GM12878 (cell line): ENCODE measurements around the gene TRIM25. TPM values are rescaled to one million over a fixed set of nuclear protein-coding genes. Genes with fewer than 3 reads are reported as not detected.
A peak's percentile ranks its signal among the peaks of the same experiment; 100 is the strongest.

Experiments used
- CHD1 ChIP-seq: IDR thresholded peaks from 2 replicates; pipeline ENCODE4 v1.6.1; 2012; ENCODE audit warnings: low read depth, low read length, improper control_type of control experiment
- CREB1 ChIP-seq: IDR thresholded peaks from 2 replicates; pipeline ENCODE4 v1.6.1; 2012; ENCODE audit warnings: low read depth, mild to moderate bottlenecking, inconsistent platforms
- E2F8 ChIP-seq: fragments of 450-650 bp; IDR thresholded peaks from 2 replicates; pipeline ENCODE4 v1.6.1; 2018; ENCODE audit warnings: mild to moderate bottlenecking, low read depth, moderate library complexity; ENCODE audit not compliant: partially characterized antibody
- HDAC6 ChIP-seq: fragments of 200-600 bp; sonication (generic); IDR thresholded peaks from one replicate; pipeline ENCODE4 v1.8.0; 2017; ENCODE audit warnings: antibody characterized with exemption; ENCODE audit not compliant: unreplicated experiment
- HDGF ChIP-seq: fragments of 450-650 bp; IDR thresholded peaks from 2 replicates; pipeline ENCODE4 v1.6.1; 2016; ENCODE audit warnings: antibody characterized with exemption
- KDM1A ChIP-seq: fragments of 200-600 bp; sonication (generic); IDR thresholded peaks from 2 replicates; pipeline ENCODE4 v1.6.1; 2016; ENCODE audit warnings: borderline replicate concordance
- MXI1 ChIP-seq: fragments of 150-350 bp; IDR thresholded peaks from 2 replicates; pipeline ENCODE4 v1.6.1; 2011; ENCODE audit warnings: low read depth, mild to moderate bottlenecking, inconsistent platforms, low read length, improper control_type of control experiment
- MYC ChIP-seq: IDR thresholded peaks from 2 replicates; pipeline ENCODE4 v1.6.1; 2011; ENCODE audit warnings: mild to moderate bottlenecking, low read length, moderate library complexity, inconsistent platforms; ENCODE audit not compliant: insufficient read depth, insufficient replicate concordance, insufficient read length, severe bottlenecking
- NFIC ChIP-seq: IDR thresholded peaks from 2 replicates; pipeline ENCODE4 v1.6.1; 2012; ENCODE audit warnings: low read depth, mild to moderate bottlenecking, inconsistent platforms, low read length, moderate library complexity
- NFXL1 ChIP-seq: fragments of 450-650 bp; IDR thresholded peaks from 2 replicates; pipeline ENCODE4 v1.6.1; 2017; ENCODE audit warnings: antibody characterized with exemption, mild to moderate bottlenecking, borderline replicate concordance
- NFYA ChIP-seq: IDR thresholded peaks from 2 replicates; pipeline ENCODE4 v1.6.1; 2011; ENCODE audit warnings: low read depth, mild to moderate bottlenecking, low read length, improper control_type of control experiment, borderline replicate concordance
- NR2F1 ChIP-seq: fragments of 450-650 bp; conservative IDR thresholded peaks from 2 replicates; pipeline ENCODE4 v1.6.1; 2017; ENCODE audit warnings: mild to moderate bottlenecking
- NRF1 ChIP-seq: conservative IDR thresholded peaks from 2 replicates; pipeline ENCODE4 v1.6.1; 2011; ENCODE audit warnings: mild to moderate bottlenecking, low read depth, low read length, improper control_type of control experiment
- PML ChIP-seq: IDR thresholded peaks from 2 replicates; pipeline ENCODE4 v1.6.1; 2012; ENCODE audit warnings: low read length, inconsistent platforms
- POLR2A ChIP-seq: IDR thresholded peaks from 2 replicates; pipeline ENCODE4 v1.6.1; 2011; ENCODE audit warnings: low read depth, mild to moderate bottlenecking, low read length
- POLR2AphosphoS5 ChIP-seq: IDR thresholded peaks from 2 replicates; pipeline ENCODE4 v1.6.1; 2011; ENCODE audit warnings: mild to moderate bottlenecking, low read length, inconsistent platforms
- RAD21 ChIP-seq: IDR thresholded peaks from 2 replicates; pipeline ENCODE4 v1.6.1; 2011; ENCODE audit warnings: mild to moderate bottlenecking, low read depth, low read length, moderate library complexity; ENCODE audit not compliant: insufficient read depth
- RELB ChIP-seq: fragments of 450-650 bp; IDR thresholded peaks from 2 replicates; pipeline ENCODE4 v1.6.1; 2017; ENCODE audit warnings: low read depth, mild to moderate bottlenecking, moderate library complexity
- SMAD1 ChIP-seq: fragments of 450-650 bp; IDR thresholded peaks from 2 replicates; pipeline ENCODE4 v1.6.1; 2018; ENCODE audit warnings: mild to moderate bottlenecking, low read depth; ENCODE audit not compliant: partially characterized antibody
- SMAD5 ChIP-seq: IDR thresholded peaks from 2 replicates; pipeline ENCODE4 v1.6.1; 2016; ENCODE audit warnings: antibody characterized with exemption, low read depth
- STAT1 ChIP-seq: fragments of 450-650 bp; conservative IDR thresholded peaks from 2 replicates; pipeline ENCODE4 v1.6.1; 2014; ENCODE audit warnings: antibody characterized with exemption, mild to moderate bottlenecking
- ZBTB33 ChIP-seq: fragments of 450-650 bp; IDR thresholded peaks from 2 replicates; pipeline ENCODE4 v1.6.1; 2017; ENCODE audit warnings: mild to moderate bottlenecking
- ZNF24 ChIP-seq: fragments of 450-650 bp; IDR thresholded peaks from 2 replicates; pipeline ENCODE4 v1.6.1; 2017; ENCODE audit warnings: antibody characterized with exemption, mild to moderate bottlenecking
- polyA plus RNA-seq, 11 experiments: library from polyadenylated mRNA; depleted of rRNA in 4 of 11; unstranded in 6 of 11; stranded (reverse) in 5 of 11; fragments of >200 nt; fragmentation: Nextera tagmentation in 4 of 11; fragmentation: Illumina TruSeq in 1 of 11; extraction: Ambion mirVana in 4 of 11; extraction: Trizol in 1 of 11; gene quantifications; 1 replicate in 1 of 11; 2 replicates in 10 of 11; pipeline versions ENCODE4 v1.2.1 to v1.2.3, GENCODE V29; 2011 to 2016; ENCODE audit warnings: inconsistent platforms in 2 of 11, missing spikeins in 2 of 11, low read depth in 1 of 11
- total RNA-seq, 4 experiments: library from RNA; depleted of rRNA in 3 of 4; stranded (reverse); fragments of >200 nt in 3 of 4; fragmentation: Illumina TruSeq in 1 of 4; extraction: Trizol in 1 of 4; gene quantifications; 2 replicates each; pipeline versions ENCODE4 v1.2.1 to v1.2.3, GENCODE V29; 2013 to 2021
- TF ChIP-seq, protein P1 (sequence below): fragments of 450-650 bp; IDR thresholded peaks from 2 replicates; pipeline ENCODE4 v1.6.1; 2017; ENCODE audit warnings: borderline replicate concordance

TRIM25 gene
- total and polyA plus RNA-seq, 10 of the 15 experiments (the other 5 are each of a cell fraction or from before 2014, with no cell fraction given), result 10.5 to 123 (median 51.3) TPM

DNA sequence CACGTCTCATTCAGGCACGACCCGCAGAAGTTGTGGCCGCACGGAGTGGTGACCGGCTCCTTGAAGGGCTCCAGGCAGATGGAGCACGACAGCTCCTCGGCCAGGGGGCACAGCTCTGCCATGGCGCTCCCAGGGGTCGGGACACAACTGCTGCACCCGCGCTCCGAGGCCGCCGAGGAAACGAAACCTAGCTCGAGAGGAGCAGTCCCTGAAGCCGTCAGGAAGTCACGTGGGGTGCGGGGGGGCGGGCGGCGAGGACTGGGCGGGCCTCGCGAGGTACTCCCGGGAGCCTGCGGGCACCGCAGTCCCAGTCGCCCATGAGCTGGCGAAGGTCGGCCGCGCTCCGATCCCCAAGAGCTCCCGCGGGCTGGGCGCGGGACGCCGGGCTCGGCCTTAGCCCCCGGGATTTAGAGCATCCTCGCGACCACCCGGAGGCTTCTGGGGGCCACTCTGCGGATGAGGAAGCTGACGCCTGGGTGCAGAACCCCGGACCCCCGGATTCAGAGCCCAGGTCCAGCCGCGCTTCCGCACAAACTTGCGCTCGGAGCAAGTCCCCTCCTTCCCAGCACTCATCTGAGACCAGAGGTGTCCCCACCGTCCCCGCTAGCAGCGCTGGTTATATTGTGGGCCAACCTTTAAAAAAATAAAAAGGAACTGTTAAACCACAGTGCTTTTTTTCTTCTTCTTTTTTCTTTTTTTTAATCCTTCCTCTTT is at the start of gene TRIM25 (continued):
- TF ChIP-seq MYC, result no peak
- 0 out of 2 replicates have a peak, but pooled peaks have one; percentile 23 for TF ChIP-seq STAT1
- no peak for TF ChIP-seq RAD21
- TF ChIP-seq HDAC6, result peak; percentile 45
- TF ChIP-seq CREB1, result 0 out of 2 replicates have a peak, but pooled peaks have one; percentile 2
- no peak for TF ChIP-seq NFIC
- no peak for TF ChIP-seq NFXL1
- TF ChIP-seq POLR2AphosphoS5, result peak; percentile 98
- no peak for TF ChIP-seq CHD1
- TF ChIP-seq NR2F1, result peak; percentile 47; the same call in 1 of the 2 replicates
- peak; percentile 61; the same call in 1 of the 2 replicates for TF ChIP-seq ZNF24
- TF ChIP-seq PML, result peak; percentile 93
- TF ChIP-seq ZBTB33, result no peak
- TF ChIP-seq, protein P1, sequence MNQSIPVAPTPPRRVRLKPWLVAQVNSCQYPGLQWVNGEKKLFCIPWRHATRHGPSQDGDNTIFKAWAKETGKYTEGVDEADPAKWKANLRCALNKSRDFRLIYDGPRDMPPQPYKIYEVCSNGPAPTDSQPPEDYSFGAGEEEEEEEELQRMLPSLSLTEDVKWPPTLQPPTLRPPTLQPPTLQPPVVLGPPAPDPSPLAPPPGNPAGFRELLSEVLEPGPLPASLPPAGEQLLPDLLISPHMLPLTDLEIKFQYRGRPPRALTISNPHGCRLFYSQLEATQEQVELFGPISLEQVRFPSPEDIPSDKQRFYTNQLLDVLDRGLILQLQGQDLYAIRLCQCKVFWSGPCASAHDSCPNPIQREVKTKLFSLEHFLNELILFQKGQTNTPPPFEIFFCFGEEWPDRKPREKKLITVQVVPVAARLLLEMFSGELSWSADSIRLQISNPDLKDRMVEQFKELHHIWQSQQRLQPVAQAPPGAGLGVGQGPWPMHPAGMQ, result no peak
- no peak for TF ChIP-seq SMAD1
- TF ChIP-seq POLR2A, result peak; percentile 99
- TF ChIP-seq NRF1, result no peak
- TF ChIP-seq E2F8, result no peak
- no peak for TF ChIP-seq KDM1A
- no peak; the same call in 1 of the 2 replicates for TF ChIP-seq MXI1
- no peak; the same call in 1 of the 2 replicates for TF ChIP-seq SMAD5
- TF ChIP-seq HDGF, result peak; percentile 71; the same call in 1 of the 2 replicates
- TF ChIP-seq NFYA, result no peak
- TF ChIP-seq RELB, result no peak; the same call in 1 of the 2 replicates
